H1 (cell line): Measurements from ENCODE around the gene TSPAN9. TPM values are rescaled to one million over a fixed set of nuclear protein-coding genes. Genes with fewer than 3 reads are reported as not detected.

Experiments
- CTCF ChIA-PET: fragments of 300-600 bp; sonication (Branson Sonifier 250); formaldehyde crosslinking; loops from one replicate; lab custom pipeline; 2021; ENCODE audit not compliant: partially characterized antibody; lab: Charles Lee
- POLR2A ChIA-PET: fragments of 300-600 bp; sonication (Branson Sonifier 250); formaldehyde crosslinking; loops from one replicate; lab custom pipeline; 2021; ENCODE audit warnings: inconsistent platforms; ENCODE audit not compliant: partially characterized antibody; lab: Charles Lee
- DNase-seq, 2 experiments: peaks; one replicate each; pipeline versions ENCODE4 v3.0.0 to v3.0.0-alpha.2; 2010 to 2022; ENCODE audit warnings: low spot score in 2 of 2, low read depth in 1 of 2, mixed read lengths in 1 of 2
- FAIRE-seq: peaks from 2 replicates; lab custom pipeline; 2011; peaks lifted over from hg19 to GRCh38; lab: Jason Lieb, UNC
- H2AFZ ChIP-seq: 2 replicates; pipeline ENCODE4 v1.8.1; 2012; ENCODE audit warnings: low read length, inconsistent platforms
- H2AK5ac ChIP-seq: 2 replicates; pipeline ENCODE4 v1.6.1; 2013; ENCODE audit warnings: low read depth, low read length
- H2BK120ac ChIP-seq: replicated peaks from 2 replicates; pipeline ENCODE3; 2013; ENCODE audit warnings: low read depth, low read length, inconsistent platforms
- H2BK12ac ChIP-seq: 2 replicates; pipeline ENCODE4 v1.6.1; 2013; ENCODE audit warnings: low read depth, low read length
- H2BK15ac ChIP-seq: 2 replicates; pipeline ENCODE4 v1.6.1; 2013; ENCODE audit warnings: low read length
- H2BK20ac ChIP-seq: 2 replicates; pipeline ENCODE4 v1.6.1; 2013; ENCODE audit warnings: low read length
- H2BK5ac ChIP-seq: 2 replicates; pipeline ENCODE4 v1.6.1; 2013; ENCODE audit warnings: low read depth, low read length
- H3K14ac ChIP-seq: 2 replicates; pipeline ENCODE4 v1.6.1; 2013; ENCODE audit warnings: inconsistent platforms; ENCODE audit not compliant: insufficient read length
- H3K18ac ChIP-seq: 2 replicates; pipeline ENCODE4 v1.6.1; 2013; ENCODE audit warnings: low read length; ENCODE audit errors: extremely low read depth
- H3K23ac ChIP-seq: 2 replicates; pipeline ENCODE4 v1.6.1; 2013; ENCODE audit warnings: inconsistent platforms; ENCODE audit not compliant: insufficient read length
- H3K23me2 ChIP-seq: 2 replicates; pipeline ENCODE4 v1.6.1; 2013; ENCODE audit warnings: low read depth, low read length
- H3K27ac ChIP-seq: 2 replicates; pipeline ENCODE4 v1.6.1; 2011; ENCODE audit warnings: low read depth, low read length, inconsistent platforms
- H3K27me3 ChIP-seq, 4 experiments: replicated peaks in 1 of 4; 1 replicate in 1 of 4; 2 replicates in 3 of 4; pipeline versions ENCODE4 v1.6.1 to v1.8.1; 2011 to 2013; ENCODE audit warnings: low read length in 3 of 4, mild to moderate bottlenecking in 3 of 4, inconsistent platforms in 2 of 4, mixed read lengths in 2 of 4, moderate library complexity in 1 of 4; ENCODE audit not compliant: control insufficient read depth in 3 of 4, insufficient read depth in 3 of 4; ENCODE audit errors: extremely low read depth in 1 of 4
- H3K36me3 ChIP-seq, 4 experiments: 2 replicates each; pipeline versions ENCODE4 v1.6.1 to v1.8.1; 2011 to 2013; ENCODE audit warnings: mild to moderate bottlenecking in 4 of 4, low read length in 3 of 4, moderate library complexity in 2 of 4, control low read depth in 1 of 4, inconsistent platforms in 1 of 4; ENCODE audit not compliant: insufficient read depth in 4 of 4, control insufficient read depth in 2 of 4
- H3K4ac ChIP-seq: replicated peaks from 2 replicates; pipeline ENCODE3; 2013; ENCODE audit warnings: low read length, low read depth, mixed read lengths, inconsistent platforms; ENCODE audit not compliant: insufficient read length
- H3K4me1 ChIP-seq, 4 experiments: replicated peaks in 1 of 4; 1 replicate in 1 of 4; 2 replicates in 3 of 4; pipeline versions ENCODE4 v1.6.1 to v1.8.1; 2011 to 2013; ENCODE audit warnings: low read length in 3 of 4, inconsistent platforms in 2 of 4, mixed read lengths in 1 of 4; ENCODE audit not compliant: insufficient read depth in 4 of 4, control insufficient read depth in 3 of 4
- H3K4me2 ChIP-seq, 2 experiments: 2 replicates each; pipeline versions ENCODE4 v1.6.1 to v1.8.1; 2011 to 2013; ENCODE audit warnings: low read depth in 2 of 2, low read length in 2 of 2, control low read depth in 1 of 2, inconsistent platforms in 1 of 2, mild to moderate bottlenecking in 1 of 2; ENCODE audit not compliant: insufficient read depth in 1 of 2
- H3K4me3 ChIP-seq, 4 experiments: fragments of 200-600, 300-600 bp in 1 of 4; sonication (generic), shearing (Covaris generic), sonication (Bioruptor Twin) in 1 of 4; 2 replicates each; pipeline versions ENCODE4 v1.5.1 to v1.8.1; 2011 to 2016; ENCODE audit warnings: low read length in 4 of 4, low read depth in 3 of 4, control low read depth in 2 of 4, inconsistent platforms in 2 of 4, mild to moderate bottlenecking in 2 of 4, mixed read lengths in 1 of 4, moderate library complexity in 1 of 4; ENCODE audit not compliant: insufficient read depth in 2 of 4; ENCODE audit errors: extremely low read depth in 1 of 4
- H3K56ac ChIP-seq: replicated peaks from 2 replicates; pipeline ENCODE3; 2013; ENCODE audit warnings: low read depth, mild to moderate bottlenecking, mixed read lengths, low read length, inconsistent platforms; ENCODE audit not compliant: insufficient read length
- H3K79me1 ChIP-seq: 2 replicates; pipeline ENCODE4 v1.6.1; 2013; ENCODE audit warnings: low read depth, low read length, control low read depth
- H3K79me2 ChIP-seq, 2 experiments: 2 replicates each; pipeline versions ENCODE4 v1.6.1 to v1.8.1; 2012 to 2013; ENCODE audit warnings: low read length in 2 of 2, mild to moderate bottlenecking in 2 of 2, inconsistent platforms in 1 of 2; ENCODE audit not compliant: insufficient read depth in 2 of 2, control insufficient read depth in 1 of 2
- H3K9ac ChIP-seq, 4 experiments: replicated peaks in 1 of 4; 1 replicate in 1 of 4; 2 replicates in 3 of 4; pipeline versions ENCODE4 v1.6.1 to v1.8.1; 2011 to 2013; ENCODE audit warnings: low read depth in 3 of 4, low read length in 3 of 4, control low read depth in 2 of 4, mild to moderate bottlenecking in 2 of 4, moderate library complexity in 2 of 4, inconsistent platforms in 1 of 4; ENCODE audit errors: extremely low read depth in 1 of 4
- H3K9me3 ChIP-seq, 2 experiments: 2 replicates each; pipeline versions ENCODE4 v1.6.1 to v1.8.1; 2012 to 2013; ENCODE audit warnings: mild to moderate bottlenecking in 2 of 2, moderate library complexity in 2 of 2, control low read depth in 1 of 2, inconsistent platforms in 1 of 2, low read depth in 1 of 2, low read length in 1 of 2, mixed read lengths in 1 of 2; ENCODE audit not compliant: insufficient read depth in 2 of 2
- H4K20me1 ChIP-seq, 2 experiments: replicated peaks in 1 of 2; 2 replicates each; pipeline versions ENCODE3 to v1.8.1; 2011 to 2013; ENCODE audit warnings: inconsistent platforms in 2 of 2, low read length in 2 of 2, mild to moderate bottlenecking in 1 of 2; ENCODE audit not compliant: insufficient read depth in 2 of 2, control insufficient read depth in 1 of 2
- H4K5ac ChIP-seq: 2 replicates; pipeline ENCODE4 v1.6.1; 2013; ENCODE audit warnings: low read length, low read depth, mixed read lengths, inconsistent platforms; ENCODE audit not compliant: insufficient read length
- H4K8ac ChIP-seq: 2 replicates; pipeline ENCODE4 v1.8.0; 2013; ENCODE audit warnings: mild to moderate bottlenecking, moderate library complexity, low read length, inconsistent platforms; ENCODE audit not compliant: insufficient read depth; ENCODE audit errors: extremely low read depth
- H4K91ac ChIP-seq: replicated peaks from 2 replicates; pipeline ENCODE3; 2013; ENCODE audit warnings: low read length, mixed read lengths, inconsistent platforms; ENCODE audit not compliant: insufficient read length
- BCL11A ChIP-seq, 2 experiments: IDR thresholded peaks; one replicate each; pipeline ENCODE4 v1.6.1; 2011; ENCODE audit warnings: low read depth in 2 of 2, low read length in 2 of 2, mild to moderate bottlenecking in 2 of 2
- EGR1 ChIP-seq: IDR thresholded peaks from 2 replicates; pipeline ENCODE4 v1.6.1; 2011; ENCODE audit warnings: low read depth, low read length, borderline replicate concordance
- EP300 ChIP-seq, 2 experiments: IDR thresholded peaks; 1 replicate in 1 of 2; 2 replicates in 1 of 2; pipeline ENCODE4 v1.6.1; 2011 to 2012; ENCODE audit warnings: low read depth in 2 of 2, low read length in 2 of 2, mild to moderate bottlenecking in 2 of 2, borderline replicate concordance in 1 of 2, inconsistent platforms in 1 of 2, moderate library complexity in 1 of 2
- KDM1A ChIP-seq: fragments of 200-600, 300-600 bp; sonication (generic); IDR thresholded peaks from 2 replicates; pipeline ENCODE4 v1.7.1; 2016; ENCODE audit warnings: mild to moderate bottlenecking, low read length, borderline replicate concordance
- NANOG ChIP-seq: IDR thresholded peaks from 2 replicates; pipeline ENCODE4 v1.6.1; 2011; ENCODE audit warnings: low read length, low read depth, mild to moderate bottlenecking, inconsistent platforms; ENCODE audit not compliant: insufficient read depth, poor library complexity, severe bottlenecking
- PHF8 ChIP-seq: fragments of 200-600 bp; sonication (generic); conservative IDR thresholded peaks from 2 replicates; pipeline ENCODE4 v1.7.1; 2012; ENCODE audit warnings: low read depth, mild to moderate bottlenecking, inconsistent platforms, low read length, moderate library complexity
- POLR2AphosphoS5 ChIP-seq: IDR thresholded peaks from 2 replicates; pipeline ENCODE4 v1.6.1; 2011; ENCODE audit warnings: low read depth, low read length
- SIN3A ChIP-seq, 2 experiments: IDR thresholded peaks in 1 of 2; conservative IDR thresholded peaks in 1 of 2; 2 replicates each; pipeline ENCODE4 v1.6.1; 2011 to 2012; ENCODE audit warnings: low read length in 2 of 2, improper control_type of control experiment in 1 of 2, low read depth in 1 of 2, mild to moderate bottlenecking in 1 of 2
- SIRT6 ChIP-seq: IDR thresholded peaks from one replicate; pipeline ENCODE4 v1.7.1; 2012; ENCODE audit warnings: low read length, inconsistent platforms
- TAF1 ChIP-seq: IDR thresholded peaks from 2 replicates; pipeline ENCODE4 v1.6.1; 2011; ENCODE audit warnings: mild to moderate bottlenecking, low read depth, low read length
- WGBS, 2 experiments: shearing (Covaris generic) in 1 of 2; methylation state at CpG; one replicate each; pipeline versions ENCODE4 v1.1.6 to v1.1.7; 2013 to 2015; ENCODE audit warnings: low lambda C conversion rate in 2 of 2, mixed read lengths in 2 of 2, inconsistent platforms in 1 of 2, low coverage in 1 of 2, missing lambda C conversion rate in 1 of 2; ENCODE audit not compliant: insufficient replicate concordance in 2 of 2, insufficient coverage in 1 of 2, insufficient read length in 1 of 2; ENCODE audit errors: extremely low coverage in 1 of 2, missing lambda C conversion rate in 1 of 2; 5-methylcytosine and 5-hydroxymethylcytosine counted together
- polyA plus RNA-seq, 7 experiments: library from polyadenylated mRNA; depleted of rRNA in 3 of 7; stranded (reverse) in 5 of 7; unstranded in 2 of 7; fragments of >200 nt in 5 of 7; fragments of 200-250 nt in 2 of 7; gene quantifications; 1 replicate in 5 of 7; 2 replicates in 1 of 7; 4 replicates in 1 of 7; pipeline versions ENCODE4 v1.2.1 to v1.2.3, GENCODE V29; 2011 to 2013; ENCODE audit warnings: missing spikeins in 2 of 7, mixed read lengths in 2 of 7
- total RNA-seq: library from RNA; stranded (reverse); fragmentation: NEBNext Ultra II Directional; extraction: Animal tissue kit (Norgen Biotek cat#: 25700); gene quantifications from 2 replicates; pipeline ENCODE4 v1.2.1, GENCODE V29; 2021
- TF ChIP-seq, protein P1 (sequence below): IDR thresholded peaks from 2 replicates; pipeline ENCODE4 v1.6.1; 2012; ENCODE audit warnings: inconsistent platforms

TSPAN9 gene
- total and polyA plus RNA-seq, 2 of the 8 experiments (the other 6 are each of a cell fraction or from before 2014, with no cell fraction given) = 11.5 to 29.1 TPM

GRCh38 chr12:3120701-3121100 lies 43.5 kb downstream of the TSPAN9 start:
- no peaks in the 10 kb centered on the region for H3K9me3 ChIP-seq
- TF ChIP-seq POLR2AphosphoS5 (no peak), PHF8 (no peak), NANOG (no peak), SIRT6 (no peak), KDM1A (no peak), EGR1 (no peak), TAF1 (no peak), BCL11A (IDR thresholded peaks at IDR 0.05; ENCODE audit: low read depth in 2 of 2, low read length in 2 of 2) (no peak), SIN3A (conservative IDR thresholded peaks at IDR 0.05 in 1 of 2, IDR thresholded peaks at IDR 0.05 in 1 of 2; ENCODE audit: low read depth in 1 of 2, low read length in 2 of 2) (no peak), EP300 (IDR thresholded peaks at IDR 0.05; ENCODE audit: borderline replicate concordance in 1 of 2, low read depth in 2 of 2, low read length in 2 of 2) (no peak)
- TF ChIP-seq, protein P1, sequence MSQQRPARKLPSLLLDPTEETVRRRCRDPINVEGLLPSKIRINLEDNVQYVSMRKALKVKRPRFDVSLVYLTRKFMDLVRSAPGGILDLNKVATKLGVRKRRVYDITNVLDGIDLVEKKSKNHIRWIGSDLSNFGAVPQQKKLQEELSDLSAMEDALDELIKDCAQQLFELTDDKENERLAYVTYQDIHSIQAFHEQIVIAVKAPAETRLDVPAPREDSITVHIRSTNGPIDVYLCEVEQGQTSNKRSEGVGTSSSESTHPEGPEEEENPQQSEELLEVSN = no peak

More at GRCh38 chr12:3120701-3121100, 43.5 kb downstream of the TSPAN9 start:
- H2BK15ac ChIP-seq = no peak overlapping the region
- no peak overlapping the region for H3K4me2 ChIP-seq
- DNase-seq (no peak), FAIRE-seq (no peak)
- no peaks in the 10 kb centered on the region; the same call in 1 of the 2 replicates for H3K79me1 ChIP-seq
- H2BK5ac ChIP-seq = 0 out of 2 replicates have a peak overlapping the region, but pooled peaks have one; percentile 8
- WGBS, 2 experiments = 92% methylated on average over 5 of the region's 5 CpGs; no CpG with 5 or more reads in 1 of the 2 experiments
- no peak overlapping the region for H4K8ac ChIP-seq
- no peaks in the 10 kb centered on the region for H3K27me3 ChIP-seq
- H3K36me3 ChIP-seq = no peaks in the 10 kb centered on the region
- no peaks in the 10 kb centered on the region; a peak in 2 of 7 replicates for H3K4me1 ChIP-seq
- no peak overlapping the region for H3K4me3 ChIP-seq
- H3K79me2 ChIP-seq = no peaks in the 10 kb centered on the region
- no peak overlapping the region for H4K91ac ChIP-seq
- no peaks in the 10 kb centered on the region for H3K23me2 ChIP-seq
- no peak overlapping the region for H3K9ac ChIP-seq
- no peak overlapping the region for H3K56ac ChIP-seq
- H2AK5ac ChIP-seq = no peak overlapping the region
- H3K18ac ChIP-seq = no peak overlapping the region
- no peak overlapping the region for H3K27ac ChIP-seq
- H2BK20ac ChIP-seq = no peak overlapping the region
- ChIA-PET POLR2A (interaction anchor here (1.1 kb wide), 1 partner anchor 36 kb away, joined by 3 read pairs; no protein-coding TSS in a partner anchor), CTCF (interaction anchor here (0.9 to 5.7 kb wide), 9 partner anchors 10 to 179 kb away, joined by 3 to 43 read pairs (median 4); no protein-coding TSS in a partner anchor)
- no peak overlapping the region for H3K14ac ChIP-seq
- H2BK120ac ChIP-seq = no peak overlapping the region
- H4K5ac ChIP-seq = no peak overlapping the region
- H2AFZ ChIP-seq = no peak overlapping the region
- H3K23ac ChIP-seq = no peak overlapping the region
- H3K4ac ChIP-seq = no peak overlapping the region
- H2BK12ac ChIP-seq = no peak overlapping the region
- no peaks in the 10 kb centered on the region for H4K20me1 ChIP-seq
